HUDEP-2 (cell line): Measurements from ENCODE around the gene DTNB.

Experiments
- DNase-seq, 76 experiments: peaks; one replicate each; lab custom pipeline; 2025; ENCODE audit not compliant: unreplicated experiment in 76 of 76; lab: John Stamatoyannopoulos, UW

DTNB gene

DNA sequence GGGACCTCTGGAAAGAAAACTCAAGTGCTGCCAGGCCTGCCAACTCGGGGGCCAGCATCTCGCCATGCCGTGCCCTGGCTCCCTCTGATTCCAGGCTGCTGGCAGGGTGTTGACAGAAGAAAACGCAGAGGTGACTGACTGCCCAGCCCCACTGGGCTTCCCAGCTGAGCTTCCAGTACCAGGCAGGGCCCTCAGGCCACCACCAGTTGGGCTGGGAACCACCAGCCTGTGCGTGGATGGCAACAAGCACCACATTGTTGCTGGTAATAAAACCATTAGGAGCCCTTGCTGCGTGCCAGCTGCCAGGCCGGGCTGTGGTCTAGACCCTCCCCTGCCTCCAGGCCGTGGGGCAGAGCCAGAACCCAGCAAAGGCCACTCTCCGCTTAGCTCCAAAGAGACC is 340.8 kb downstream of the DTNB start:
- no peak for DNase-seq

DNA sequence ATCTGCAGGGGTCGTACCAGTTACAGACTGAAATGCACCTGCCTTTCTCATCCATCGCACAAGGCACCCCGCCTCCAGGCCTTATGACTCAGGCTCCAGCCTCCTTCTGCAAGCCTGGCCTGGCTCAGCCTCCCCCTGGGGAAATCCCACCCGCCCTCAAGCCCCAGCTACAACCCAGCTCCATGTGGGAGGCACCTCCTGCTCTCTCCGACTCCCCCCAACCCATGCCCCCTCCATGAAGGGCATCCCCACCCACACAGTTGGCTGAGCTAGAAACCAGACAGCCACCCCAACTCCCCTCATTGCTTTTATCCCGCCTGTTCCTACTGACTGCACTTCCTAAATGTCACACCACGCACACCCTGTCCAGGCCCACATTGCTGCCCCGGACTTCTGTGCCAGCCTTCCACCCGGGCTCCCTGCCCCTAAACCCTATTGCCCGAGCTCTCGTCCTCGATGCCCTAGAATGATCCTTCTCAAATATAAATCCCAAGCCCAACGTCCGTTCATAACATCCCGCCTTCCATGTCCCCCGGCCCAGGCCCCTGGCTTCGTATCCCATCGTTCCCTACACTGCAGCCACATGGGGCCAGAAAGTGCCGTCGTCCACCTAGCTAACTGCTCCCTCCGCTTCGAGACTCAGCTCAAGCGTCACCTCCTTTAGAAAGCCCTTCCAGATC is 341.6 kb downstream of the DTNB start:
- DNase-seq, result no peak

DNA sequence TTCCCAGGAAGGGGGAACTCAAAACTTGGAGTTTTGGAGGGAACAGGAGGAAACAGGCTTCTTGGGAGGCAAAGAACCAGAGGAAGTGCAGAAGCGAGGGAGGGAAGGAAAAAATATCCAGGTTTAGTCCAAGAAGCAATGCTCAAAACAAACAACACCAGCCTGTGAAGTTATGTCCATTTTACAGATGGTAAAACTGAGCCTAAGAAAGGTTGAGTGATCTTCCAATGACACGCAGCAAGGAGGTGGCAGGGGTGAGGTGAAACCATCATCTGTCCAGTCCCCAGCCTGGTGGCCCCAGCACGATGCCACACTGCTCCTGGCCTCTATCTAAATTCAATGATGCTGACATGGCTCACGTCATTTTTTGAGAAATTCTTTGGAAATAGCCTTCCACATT is 342.4 kb downstream of the DTNB start:
- DNase-seq, result no peak

DNA sequence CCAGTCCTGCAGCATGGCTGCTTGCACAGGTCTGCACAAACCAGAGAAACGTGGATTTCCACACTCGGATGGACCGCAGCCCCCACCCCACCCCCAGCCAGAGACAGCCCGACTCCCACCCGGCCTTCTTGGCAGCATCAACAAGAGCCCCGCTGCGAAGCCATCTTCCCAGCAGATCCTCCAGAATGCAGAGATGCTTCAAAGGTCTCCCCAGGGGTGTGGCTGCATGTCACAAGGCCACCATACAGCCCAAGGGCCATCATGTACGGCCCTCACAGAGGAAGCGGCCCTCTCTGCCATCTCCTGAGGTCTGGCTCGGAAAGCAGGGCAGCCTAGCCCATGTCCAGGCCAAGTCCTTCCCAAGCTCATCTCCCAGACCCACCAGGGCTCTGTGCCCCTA is 343.1 kb downstream of the DTNB start:
- no peak for DNase-seq

DNA sequence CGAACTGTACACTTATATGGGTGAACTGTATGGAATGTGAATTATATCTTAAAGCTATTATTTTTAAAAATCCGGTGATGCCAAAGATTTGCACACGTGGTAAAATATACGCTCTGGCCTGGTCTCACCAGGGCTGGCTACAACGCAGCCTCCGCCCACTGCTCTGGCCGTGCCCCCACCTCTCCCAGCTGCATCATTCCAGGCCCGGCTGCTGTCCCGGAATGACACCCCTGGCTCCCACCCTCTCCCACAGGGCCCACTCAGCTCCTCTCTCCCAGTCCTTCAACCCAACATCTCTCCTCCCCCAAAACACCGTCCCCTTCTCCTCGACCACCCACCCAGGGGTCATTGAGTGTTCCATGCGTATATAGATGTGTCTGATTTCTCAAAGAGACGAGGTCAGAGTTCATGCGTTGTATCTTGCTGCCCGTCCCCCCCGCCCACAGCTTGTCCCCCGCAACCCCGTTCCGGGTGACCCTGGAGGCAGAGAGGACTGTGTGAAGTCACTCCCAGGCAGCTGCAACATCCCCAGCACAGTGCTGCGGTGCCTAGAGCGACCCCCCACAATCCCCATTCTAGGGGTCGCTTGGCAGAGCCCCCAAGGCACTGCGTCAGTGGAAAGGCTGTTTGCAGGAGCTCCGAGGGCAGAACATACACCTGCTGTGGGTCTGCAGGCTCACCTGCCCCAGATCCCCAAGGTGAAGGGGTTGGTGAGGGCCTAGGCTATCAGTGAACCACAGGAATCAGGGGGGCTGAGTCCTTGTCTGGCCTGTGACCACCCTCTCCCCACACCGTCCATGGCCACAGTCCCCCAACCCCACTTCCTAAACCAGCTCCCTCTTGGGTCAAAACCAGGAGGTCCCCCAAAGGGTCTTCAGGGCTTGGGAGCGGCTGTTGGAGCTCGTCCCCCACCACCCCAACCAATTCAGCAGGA is 345.0 kb downstream of the DTNB start:
- DNase-seq, result no peak
